ENCODE results near the gene ATP6V0D1. TPM values are rescaled to one million over a fixed set of nuclear protein-coding genes. Genes with fewer than 3 reads are reported as not detected.

Gene ATP6V0D1
- total RNA-seq, 2 donors from 2014 or later: 79.7 to 95.7 TPM

DNA sequence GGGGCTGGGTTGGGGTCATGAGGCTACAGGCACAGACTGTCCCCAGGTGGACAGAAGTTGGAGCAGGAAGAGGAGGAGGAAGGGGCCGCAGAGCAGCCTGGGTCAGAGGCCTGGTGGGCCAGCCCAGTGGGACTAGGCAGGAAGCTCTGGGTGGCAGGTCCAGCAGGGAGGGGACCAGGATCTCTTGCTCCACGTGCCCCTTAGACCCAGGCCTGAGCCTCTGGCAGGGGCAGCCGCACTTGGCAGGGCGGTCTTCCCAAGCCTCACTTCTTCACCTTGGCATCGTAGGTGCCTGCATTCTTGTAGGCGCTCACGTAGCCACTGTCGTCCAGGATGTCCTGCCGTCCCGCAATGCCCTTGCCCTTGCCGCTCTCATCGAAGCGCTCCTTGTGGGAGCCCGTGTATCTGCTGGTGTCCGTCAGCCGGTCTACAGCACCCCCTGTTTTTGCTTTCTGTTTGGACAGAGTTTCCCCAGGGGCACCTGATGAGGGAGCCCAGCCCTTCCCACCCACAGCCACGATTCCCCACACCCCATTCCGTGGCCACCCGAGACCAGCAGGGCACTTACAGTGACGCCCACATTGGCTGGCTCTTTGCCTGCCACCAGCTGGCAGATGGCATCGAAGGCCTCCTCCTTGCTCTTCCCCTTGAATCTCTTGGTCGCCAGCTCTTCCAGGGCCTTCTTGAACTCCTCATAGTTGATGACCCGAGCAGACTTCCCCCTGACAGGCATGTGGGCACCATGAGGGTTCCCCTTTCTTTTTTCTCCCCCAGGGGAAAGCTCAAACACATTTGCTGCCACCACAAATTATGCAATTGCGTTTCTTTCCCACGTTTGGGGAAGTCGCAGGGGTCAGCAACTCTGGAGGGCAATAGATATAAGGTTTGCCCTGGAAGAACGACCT is 90.8 kb downstream of the ATP6V0D1 start:
- no peaks in the 10 kb centered on the region for H3K36me3 ChIP-seq
- H3K4me3 ChIP-seq: no peak overlapping the region
- no peak for DNase-seq (ENCODE audit: low spot score)
- peaks cover 0 to 61% of the 10 kb centered on the region in 2 donors for H3K4me1 ChIP-seq
- TF ChIP-seq CTCF (IDR thresholded peaks at IDR 0.05): no peak
- H3K9me3 ChIP-seq: no peaks in the 10 kb centered on the region
- no peaks in the 10 kb centered on the region for H3K27me3 ChIP-seq
- H3K27ac ChIP-seq: no peak overlapping the region

DNA sequence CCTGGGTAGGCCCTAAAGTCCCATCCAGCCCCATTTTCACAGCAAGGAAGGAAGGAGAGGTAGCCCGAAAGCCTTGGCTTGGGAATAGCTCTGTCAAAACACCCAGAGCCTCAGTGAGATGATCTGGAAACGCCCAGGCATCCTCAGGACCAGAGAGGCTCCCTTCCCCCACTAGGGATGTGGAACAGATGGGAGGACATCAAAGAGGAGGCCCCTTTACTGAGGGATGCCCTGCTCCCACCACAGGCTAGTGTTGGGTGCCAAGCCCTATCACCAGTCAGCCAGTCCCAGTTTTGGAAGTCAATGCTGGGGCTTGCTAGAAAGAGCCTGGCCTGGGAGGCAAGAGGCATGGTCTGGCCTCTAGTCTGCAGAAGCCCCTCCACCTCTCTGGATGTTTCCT is 92.4 kb downstream of the ATP6V0D1 start:
- H3K27ac ChIP-seq: no peak overlapping the region
- H3K4me3 ChIP-seq: no peak overlapping the region
- H3K9me3 ChIP-seq: no peaks in the 10 kb centered on the region
- no peak for TF ChIP-seq CTCF (IDR thresholded peaks at IDR 0.05)
- DNase-seq (ENCODE audit: low spot score): no peak
- H3K4me1 ChIP-seq: peaks cover 0 to 45% of the 10 kb centered on the region in 2 donors
- no peaks in the 10 kb centered on the region for H3K36me3 ChIP-seq
- no peaks in the 10 kb centered on the region for H3K27me3 ChIP-seq

- DNase-seq (ENCODE audit: low spot score): peak; percentile 42
- no peak for TF ChIP-seq CTCF (IDR thresholded peaks at IDR 0.05)
- no peaks in the 10 kb centered on the region for H3K36me3 ChIP-seq
- no peak overlapping the region for H3K27ac ChIP-seq
- no peaks in the 10 kb centered on the region for H3K27me3 ChIP-seq
- peaks cover 0 to 41% of the 10 kb centered on the region in 2 donors for H3K4me1 ChIP-seq
- no peak overlapping the region for H3K4me3 ChIP-seq
- H3K9me3 ChIP-seq: no peaks in the 10 kb centered on the region
Observed at GRCh38 chr16:67388191-67388590, 92.8 kb downstream of the ATP6V0D1 start.

Other genes with a start within 250 kb of the ATP6V0D1 start
- 10 to 100 TPM in 1 of 2 donors, 1 to 10 TPM in 1; 5.3 to 11.6 TPM for gene FHOD1, start 233.7 kb downstream of the ATP6V0D1 start, total RNA-seq
- gene SLC9A5, start 232.2 kb downstream of the ATP6V0D1 start, total RNA-seq: 1 to 10 TPM; 1.5 to 2.4 TPM
- gene PLEKHG4, start 201.6 kb downstream of the ATP6V0D1 start, total RNA-seq: 1 to 10 TPM; 1.1 to 3.9 TPM
- gene KCTD19, start 154.4 kb downstream of the ATP6V0D1 start, total RNA-seq: under 1 TPM in 1 of 2 donors, not detected in 1; 0.08 TPM
- gene LRRC36, start 154.3 kb downstream of the ATP6V0D1 start, total RNA-seq: under 1 TPM; 0.33 to 0.43 TPM
- 10 to 100 TPM; 24.1 to 56.4 TPM for gene TPPP3, start 87.7 kb downstream of the ATP6V0D1 start, total RNA-seq
- gene ZDHHC1, start 64.7 kb downstream of the ATP6V0D1 start, total RNA-seq: 10 to 100 TPM in 1 of 2 donors, 1 to 10 TPM in 1; 8.9 to 11.8 TPM
- gene HSD11B2, start 50.0 kb downstream of the ATP6V0D1 start, total RNA-seq: not detected
- not detected for gene AGRP, start 2.4 kb upstream of the ATP6V0D1 start, total RNA-seq
- gene RIPOR1, start 47.7 kb upstream of the ATP6V0D1 start, total RNA-seq: 10 to 100 TPM; 43.9 to 66.9 TPM
- 10 to 100 TPM; 24.5 to 31.6 TPM for gene CTCF, start 81.4 kb upstream of the ATP6V0D1 start, total RNA-seq
- under 1 TPM in 1 of 2 donors, not detected in 1; 0.47 TPM for gene CARMIL2, start 164.0 kb upstream of the ATP6V0D1 start, total RNA-seq
- gene ACD, start 179.1 kb upstream of the ATP6V0D1 start, total RNA-seq: 10 to 100 TPM in 1 of 2 donors, 1 to 10 TPM in 1; 7.0 to 10.8 TPM
- 1 to 10 TPM; 3.9 to 5.6 TPM for gene PARD6A, start 179.8 kb upstream of the ATP6V0D1 start, total RNA-seq
- 10 to 100 TPM in 1 of 2 donors, 1 to 10 TPM in 1; 9.2 to 12.3 TPM for gene ENKD1, start 185.6 kb upstream of the ATP6V0D1 start, total RNA-seq
- 1 to 10 TPM; 3.6 to 7.7 TPM for gene C16orf86, start 185.7 kb upstream of the ATP6V0D1 start, total RNA-seq
- 1 to 10 TPM; 7.1 to 9.2 TPM for gene GFOD2, start 238.2 kb upstream of the ATP6V0D1 start, total RNA-seq

Measured in right atrium auricular region (tissue), 2 donors.